Measurements from ENCODE around the gene ZMYND8.

GRCh38 chr20:47262365-47263013 lies 94.0 kb downstream of the ZMYND8 start:
- TF ChIP-seq CTCF (IDR thresholded peaks at IDR 0.05) = no peak
- no peak for TF ChIP-seq ZFX (IDR thresholded peaks at IDR 0.05; ENCODE audit: borderline replicate concordance)
